Measurements from ENCODE around the gene GPS1. TPM values are rescaled to one million over a fixed set of nuclear protein-coding genes. Genes with fewer than 3 reads are reported as not detected.
A peak's percentile ranks its signal among the peaks of the same experiment; 100 is the strongest.

Gene GPS1
- total and polyA plus RNA-seq, 2 donors from 2014 or later, result 99.3 to 149 TPM

DNA sequence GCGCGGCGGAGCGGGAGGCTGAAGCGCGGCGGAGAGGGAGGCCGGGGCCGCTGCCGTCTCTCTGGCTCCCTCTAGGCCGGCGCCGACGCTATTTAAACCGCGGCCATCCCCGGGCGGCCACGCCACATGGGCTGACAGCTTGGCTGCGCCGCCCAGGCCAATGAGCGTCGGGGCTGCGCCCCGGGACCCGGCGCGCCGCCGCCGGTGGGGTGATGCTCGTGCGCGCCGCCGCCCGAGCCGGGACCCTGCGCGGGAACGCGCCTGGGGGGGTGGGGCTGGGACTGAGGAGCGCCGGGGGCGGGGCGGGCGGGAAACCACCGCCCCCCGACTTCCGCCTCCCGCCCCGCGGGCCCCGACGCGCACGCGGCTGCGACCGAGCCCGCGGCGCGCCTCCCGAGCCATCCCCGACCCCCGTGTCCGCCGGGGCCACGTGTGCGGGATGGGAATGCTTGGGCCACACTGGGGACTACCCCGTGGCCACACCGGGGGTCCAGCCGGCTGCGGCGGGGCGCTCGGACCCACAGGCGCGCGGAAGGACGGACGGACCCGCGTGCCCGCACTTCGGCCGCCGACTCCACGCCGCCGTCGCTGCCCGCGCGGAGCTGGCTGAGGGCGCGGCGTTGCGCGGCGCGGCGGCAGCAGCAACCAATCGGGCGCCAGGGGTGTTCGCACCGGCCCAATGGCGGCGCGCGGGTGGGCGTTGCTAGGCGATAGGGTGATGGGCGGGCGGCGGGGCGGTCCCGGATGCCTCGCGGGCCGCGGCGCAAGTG lies 46.7 kb downstream of the GPS1 start, which contains the start of gene FASN:
TSS of gene FASN (minus strand) at position 68 of the 770 bp plus-strand sequence. CDS start 1,791 bp downstream, outside the sequence.
- H3K9me3 ChIP-seq (ENCODE audit: control insufficient read depth in 2 of 3, insufficient read depth in 1 of 3, low read length in 3 of 3), result no peaks in the 10 kb centered on the region
- no peak for FAIRE-seq

DNA sequence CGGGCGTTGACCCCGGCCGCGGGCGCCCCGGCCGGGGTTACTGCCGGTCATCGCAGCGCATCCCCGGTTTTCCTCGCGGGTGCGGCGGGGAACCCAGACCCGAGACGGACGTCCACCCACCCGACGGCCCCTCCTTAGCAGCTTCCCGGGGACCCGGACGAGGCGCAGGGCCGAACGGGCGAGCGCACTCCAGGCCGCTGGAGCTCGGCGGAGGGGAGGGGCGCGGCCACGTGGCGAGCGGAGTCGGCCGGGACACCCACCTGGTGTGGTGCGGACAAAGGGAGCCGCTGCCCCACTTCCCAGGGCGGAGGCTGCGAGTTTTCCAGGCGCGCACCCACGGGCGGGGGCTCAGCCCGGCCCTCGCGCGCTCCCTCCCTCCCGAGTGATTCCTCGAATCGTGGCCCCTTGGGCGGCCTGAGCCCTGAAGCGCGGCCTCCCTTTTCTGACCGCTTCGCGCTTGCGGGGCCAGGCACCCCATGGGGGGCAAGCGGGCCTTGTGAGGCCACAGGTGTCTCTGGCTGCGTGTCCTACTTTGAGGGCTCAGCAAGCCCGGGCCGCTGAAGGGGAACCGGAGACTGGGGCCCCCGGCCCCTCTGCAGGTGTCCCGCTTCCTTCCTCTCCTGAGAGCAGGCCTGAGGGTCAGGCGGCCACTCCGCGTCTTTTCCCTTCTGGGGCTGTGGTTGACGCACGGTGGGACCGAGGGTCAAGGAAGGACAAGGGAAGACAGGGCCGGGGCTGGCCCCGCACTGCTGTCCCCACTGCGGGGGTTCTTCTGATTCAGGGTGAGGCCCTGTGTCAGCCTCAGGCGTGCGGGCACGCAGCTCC lies 47.5 kb downstream of the GPS1 start:
- FAIRE-seq, result no peak
- intact Hi-C loops (cut with DNase I), result no loop called here
- TF ChIP-seq, protein P1, sequence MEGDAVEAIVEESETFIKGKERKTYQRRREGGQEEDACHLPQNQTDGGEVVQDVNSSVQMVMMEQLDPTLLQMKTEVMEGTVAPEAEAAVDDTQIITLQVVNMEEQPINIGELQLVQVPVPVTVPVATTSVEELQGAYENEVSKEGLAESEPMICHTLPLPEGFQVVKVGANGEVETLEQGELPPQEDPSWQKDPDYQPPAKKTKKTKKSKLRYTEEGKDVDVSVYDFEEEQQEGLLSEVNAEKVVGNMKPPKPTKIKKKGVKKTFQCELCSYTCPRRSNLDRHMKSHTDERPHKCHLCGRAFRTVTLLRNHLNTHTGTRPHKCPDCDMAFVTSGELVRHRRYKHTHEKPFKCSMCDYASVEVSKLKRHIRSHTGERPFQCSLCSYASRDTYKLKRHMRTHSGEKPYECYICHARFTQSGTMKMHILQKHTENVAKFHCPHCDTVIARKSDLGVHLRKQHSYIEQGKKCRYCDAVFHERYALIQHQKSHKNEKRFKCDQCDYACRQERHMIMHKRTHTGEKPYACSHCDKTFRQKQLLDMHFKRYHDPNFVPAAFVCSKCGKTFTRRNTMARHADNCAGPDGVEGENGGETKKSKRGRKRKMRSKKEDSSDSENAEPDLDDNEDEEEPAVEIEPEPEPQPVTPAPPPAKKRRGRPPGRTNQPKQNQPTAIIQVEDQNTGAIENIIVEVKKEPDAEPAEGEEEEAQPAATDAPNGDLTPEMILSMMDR (IDR thresholded peaks at IDR 0.05; ENCODE audit: borderline replicate concordance, extremely low read depth, insufficient read depth), result no peak
- Histone ChIP-seq H3K4me3 (ENCODE audit: low read length in 3 of 3) (peak overlapping the region in 1 of 3 donors; percentile 51), H3K9me3 (ENCODE audit: control insufficient read depth in 2 of 3, insufficient read depth in 1 of 3, low read length in 3 of 3) (no peaks in the 10 kb centered on the region), H3K27ac (ENCODE audit: low read depth in 2 of 2, low read length in 2 of 2) (peak overlapping the region; percentile 90 to 93), H3K4me1 (ENCODE audit: control insufficient read depth in 2 of 3, insufficient read depth in 2 of 3, low read depth in 1 of 3, low read length in 3 of 3) (peaks cover 0 to 35% (median 16%) of the 10 kb centered on the region in 3 donors), H3K9ac (ENCODE audit: low read length in 3 of 3) (peak overlapping the region in 1 of 3 donors; percentile 46), H3K36me3 (ENCODE audit: control insufficient read depth in 2 of 3, insufficient read depth in 3 of 3, low read length in 3 of 3) (peaks cover 0 to 7% (median 2%) of the 10 kb centered on the region in 3 donors), H3K27me3 (ENCODE audit: control insufficient read depth, insufficient read depth, low read length) (no peaks in the 10 kb centered on the region)
- peak in 2 of 5 donors; percentile 39 to 79 for DNase-seq

More for the DNA sequence above, 46.7 kb downstream of the GPS1 start, which contains the start of gene FASN:
- Histone ChIP-seq H3K27me3 (ENCODE audit: control insufficient read depth, insufficient read depth, low read length) (no peaks in the 10 kb centered on the region), H3K4me3 (ENCODE audit: low read length in 3 of 3) (peak within 1 kb of the TSS in 2 of 3 donors; percentile 1 to 51), H3K4me1 (ENCODE audit: control insufficient read depth in 2 of 3, insufficient read depth in 2 of 3, low read depth in 1 of 3, low read length in 3 of 3) (peaks cover 0 to 31% (median 16%) of the 10 kb centered on the region in 3 donors), H3K36me3 (ENCODE audit: control insufficient read depth in 2 of 3, insufficient read depth in 3 of 3, low read length in 3 of 3) (peaks cover 0 to 7% (median 2%) of the 10 kb centered on the region in 3 donors), H3K9ac (ENCODE audit: low read length in 3 of 3) (peak within 1 kb of the TSS in 1 of 3 donors; percentile 46), H3K27ac (ENCODE audit: low read depth in 2 of 2, low read length in 2 of 2) (peak within 1 kb of the TSS; percentile 90 to 93)
- intact Hi-C loops (cut with DNase I), result no loop called here
- peak; percentile 95 to 98 (median 97) for DNase-seq
- TF ChIP-seq, protein P1 (IDR thresholded peaks at IDR 0.05; ENCODE audit: borderline replicate concordance, extremely low read depth, insufficient read depth), result peak; percentile 45

DNA sequence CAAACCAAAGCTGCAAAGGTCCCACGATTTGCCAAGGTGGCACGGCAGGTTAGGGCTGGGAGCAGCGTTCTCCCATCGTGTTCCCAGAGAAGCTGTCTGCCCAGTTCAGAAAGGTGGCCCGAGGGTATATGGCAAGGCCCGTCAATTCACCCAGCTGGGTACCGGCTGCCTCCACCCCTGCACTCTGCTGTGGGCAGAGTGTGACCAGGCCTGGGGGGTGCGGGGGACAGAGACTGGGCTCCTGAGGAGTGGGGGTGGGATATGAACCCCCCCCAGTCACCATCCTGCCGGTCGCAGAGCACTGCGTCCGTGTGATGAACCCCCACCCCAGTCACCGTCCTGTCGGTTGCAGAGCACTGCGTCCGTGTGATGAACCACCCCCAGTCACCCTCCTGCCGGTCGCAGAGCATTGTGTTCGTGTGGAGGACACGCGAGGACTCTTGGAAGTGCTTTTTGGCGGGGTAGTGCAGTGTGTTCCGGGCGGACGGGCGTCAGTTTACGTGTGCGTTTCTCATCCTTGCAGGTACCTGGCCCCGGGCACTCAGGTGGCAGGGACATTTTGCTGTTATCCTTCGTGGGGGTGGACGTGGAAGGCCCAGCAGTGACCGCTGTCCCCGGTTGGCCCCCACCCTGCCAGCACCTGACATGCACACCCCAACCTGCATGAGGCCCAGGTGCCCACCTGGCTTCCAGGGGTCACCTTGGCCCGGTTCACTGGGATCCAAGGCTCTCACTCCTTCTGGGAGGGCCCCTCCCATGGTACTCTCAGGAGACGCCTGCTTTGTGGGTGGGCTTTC lies 49.0 kb downstream of the GPS1 start:
- Histone ChIP-seq H3K4me1 (ENCODE audit: control insufficient read depth in 2 of 3, insufficient read depth in 2 of 3, low read depth in 1 of 3, low read length in 3 of 3) (peaks cover 0 to 45% (median 21%) of the 10 kb centered on the region in 3 donors), H3K4me3 (ENCODE audit: low read length in 3 of 3) (no peak overlapping the region), H3K9ac (ENCODE audit: low read length in 3 of 3) (no peak overlapping the region), H3K27ac (ENCODE audit: low read depth in 2 of 2, low read length in 2 of 2) (peak overlapping the region in 1 of 2 donors; percentile 80), H3K36me3 (ENCODE audit: control insufficient read depth in 2 of 3, insufficient read depth in 3 of 3, low read length in 3 of 3) (no peaks in the 10 kb centered on the region), H3K27me3 (ENCODE audit: control insufficient read depth, insufficient read depth, low read length) (no peaks in the 10 kb centered on the region), H3K9me3 (ENCODE audit: control insufficient read depth in 2 of 3, insufficient read depth in 1 of 3, low read length in 3 of 3) (no peaks in the 10 kb centered on the region)
- TF ChIP-seq, protein P1 (IDR thresholded peaks at IDR 0.05; ENCODE audit: borderline replicate concordance, extremely low read depth, insufficient read depth), result no peak
- DNase-seq (peak in 1 of 5 donors; percentile 72), FAIRE-seq (no peak)
- intact Hi-C loops (cut with DNase I), result no loop called here

Data from kidney (tissue), 14 donors.